ENCODE data around the gene RAB3D.

- no peak for TF ChIP-seq CTCF (IDR thresholded peaks at IDR 0.05; ENCODE audit: insufficient read depth, low read length)
- TF ChIP-seq REST (IDR thresholded peaks at IDR 0.05; ENCODE audit: insufficient replicate concordance, low read depth), result no peak
- TF ChIP-seq POLR2AphosphoS5 (IDR thresholded peaks at IDR 0.05; ENCODE audit: low read depth), result no peak
- TF ChIP-seq GABPA (IDR thresholded peaks at IDR 0.05; ENCODE audit: low read depth), result no peak
Measured at GRCh38 chr19:11274533-11275086, 64.8 kb downstream of the RAB3D start.

Data from HL-60 (cell line).